Activated T-helper 9 cell treated with anti-CD3 and anti-CD28 coated beads, Interleukin-2, amount 50 U/mL, for 16 hours (primary cell): ENCODE data around the gene ATG10.
A peak's percentile ranks its signal among the peaks of the same experiment; 100 is the strongest.

ENCODE experiments used
- DNase-seq: peaks from one replicate; pipeline ENCODE4 v3.0.0-alpha.2; 2020; ENCODE audit warnings: low read depth

ATG10 gene

DNA sequence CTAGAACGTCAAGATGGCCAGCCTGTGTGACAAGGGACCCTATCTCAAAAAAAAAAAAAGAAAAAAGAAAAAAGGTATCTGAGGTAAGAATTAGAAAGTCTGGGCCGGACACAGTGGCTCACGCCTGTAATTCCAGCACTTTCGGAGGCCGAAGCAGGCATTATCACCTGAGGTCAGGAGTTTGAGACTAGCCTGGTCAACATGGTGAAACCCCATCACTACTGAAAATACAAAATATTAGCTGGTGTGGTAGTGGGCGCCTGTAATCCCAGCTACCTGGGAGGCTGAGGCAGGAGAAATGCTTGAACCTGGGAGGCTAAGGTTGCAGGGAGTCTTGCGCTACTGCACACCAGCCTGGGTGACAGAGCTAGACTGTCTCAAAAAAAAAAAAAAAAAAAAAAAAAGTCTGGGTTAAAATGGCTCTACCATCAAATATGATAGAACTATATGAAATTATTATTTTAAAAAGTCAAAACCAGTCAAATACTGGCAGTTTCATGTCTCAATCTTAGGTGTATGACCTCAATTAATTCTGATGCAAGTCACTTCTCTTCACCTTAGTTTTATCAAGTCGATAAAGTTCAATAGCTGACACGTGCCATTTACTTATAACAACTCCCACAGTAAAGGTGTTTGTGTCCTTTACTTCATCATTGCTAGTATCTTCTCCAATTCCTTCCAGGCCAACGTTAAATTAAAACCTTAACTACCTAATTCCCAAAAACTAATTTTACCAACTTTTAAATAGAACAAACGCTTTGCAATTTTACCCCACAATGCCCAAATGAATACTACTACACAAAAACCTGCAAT is 305.2 kb downstream of the ATG10 start:
- DNase-seq, result no peak

DNA sequence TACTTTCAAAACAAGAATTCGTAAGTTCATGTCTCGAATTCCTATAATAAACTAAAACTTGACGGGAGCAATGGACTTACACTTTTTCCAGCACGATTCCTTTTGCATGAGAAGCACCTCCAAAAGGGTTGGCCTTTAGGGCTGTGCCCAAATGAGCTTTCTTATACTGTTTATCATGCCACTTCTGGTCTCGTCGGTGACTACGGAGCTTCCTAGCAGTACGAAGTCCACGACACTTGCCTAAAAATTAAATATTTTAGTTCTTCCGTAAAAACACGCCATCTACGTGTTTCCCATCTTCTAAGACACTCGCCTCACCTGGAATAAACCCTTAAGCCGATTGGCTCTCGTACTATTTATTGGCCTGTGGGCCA is 305.8 kb downstream of the ATG10 start:
- no peak for DNase-seq

- DNase-seq, result peak; percentile 79
These were observed 306.3 kb downstream of the ATG10 start, which contains the start of gene RPS23 for GRCh38 chr5:82277987-82278710. RPS23 (minus strand) TSS chr5:82278354; CDS start chr5:82278323, 31 bp downstream.

DNA sequence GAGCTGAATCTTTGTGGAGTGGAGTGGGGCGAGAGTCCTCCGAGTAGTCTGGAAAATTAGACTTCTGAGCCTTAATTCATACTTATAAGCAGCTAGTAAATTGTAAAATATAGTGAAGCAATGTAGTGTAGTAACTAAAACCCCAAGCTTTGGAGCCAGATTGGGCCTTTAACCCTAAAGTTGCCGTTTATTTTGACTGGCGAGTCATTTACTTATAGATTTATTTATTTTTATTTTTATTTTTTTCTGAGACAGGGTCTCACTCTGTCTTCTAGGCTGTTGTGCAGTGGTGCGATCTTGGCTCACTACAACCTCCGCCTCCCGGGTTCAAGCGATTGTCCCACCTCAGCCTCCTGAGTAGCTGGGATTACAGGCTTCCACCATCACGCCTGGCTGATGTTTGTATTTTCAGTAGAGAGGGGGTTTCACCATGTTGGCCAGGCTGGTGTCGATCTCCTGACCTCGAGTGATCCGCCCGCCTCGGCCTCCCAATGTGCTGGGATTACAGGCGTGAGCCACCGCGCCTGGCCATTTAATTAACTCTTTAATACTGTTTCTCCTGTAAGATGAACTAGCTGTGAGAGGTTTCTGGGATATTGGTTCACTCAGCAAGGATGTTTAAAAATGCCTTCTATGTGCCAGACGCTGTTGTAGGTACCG is 307.0 kb downstream of the ATG10 start:
- DNase-seq, result no peak

- DNase-seq, result no peak
These were observed 312.1 kb downstream of the ATG10 start for GRCh38 chr5:82283893-82284292.

DNA sequence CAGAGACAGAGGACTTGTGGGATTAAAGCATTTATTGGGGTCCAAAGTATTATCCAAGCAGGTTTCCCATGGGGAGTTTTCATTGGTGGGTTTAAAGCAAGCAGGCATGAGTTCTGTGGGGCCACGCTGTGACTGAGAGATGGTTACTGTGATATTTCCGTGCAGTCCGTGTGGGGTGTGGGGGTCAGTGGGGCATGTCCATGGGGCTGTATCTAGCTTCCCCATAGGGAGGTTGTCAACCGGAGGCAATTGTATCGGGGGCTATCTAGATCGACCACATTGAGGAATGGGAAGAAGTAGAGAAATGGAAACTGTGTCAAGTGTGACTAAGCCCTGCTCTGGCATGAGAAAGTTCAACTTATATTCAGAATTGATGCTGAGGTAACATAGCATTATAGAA is 313.4 kb downstream of the ATG10 start:
- DNase-seq, result no peak

DNA sequence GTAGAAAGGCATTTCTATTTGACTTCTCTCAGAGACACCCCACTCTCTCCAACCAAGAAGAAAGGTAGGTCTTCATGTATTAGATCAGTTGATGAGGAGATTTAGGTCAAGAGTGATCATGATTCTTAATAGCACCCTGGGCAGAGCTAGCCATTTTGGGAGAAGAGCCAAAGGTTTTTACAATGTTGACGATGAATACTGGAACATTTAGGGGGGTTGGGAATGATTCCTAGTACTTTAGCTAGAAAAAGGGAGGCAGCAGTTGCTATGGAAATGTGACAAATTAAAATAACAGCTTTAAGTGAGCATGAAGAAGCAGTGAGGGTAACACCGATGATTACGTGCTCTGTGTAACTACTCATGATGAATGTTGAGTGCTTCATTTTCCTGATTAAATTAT is 315.8 kb downstream of the ATG10 start:
- no peak for DNase-seq

DNA sequence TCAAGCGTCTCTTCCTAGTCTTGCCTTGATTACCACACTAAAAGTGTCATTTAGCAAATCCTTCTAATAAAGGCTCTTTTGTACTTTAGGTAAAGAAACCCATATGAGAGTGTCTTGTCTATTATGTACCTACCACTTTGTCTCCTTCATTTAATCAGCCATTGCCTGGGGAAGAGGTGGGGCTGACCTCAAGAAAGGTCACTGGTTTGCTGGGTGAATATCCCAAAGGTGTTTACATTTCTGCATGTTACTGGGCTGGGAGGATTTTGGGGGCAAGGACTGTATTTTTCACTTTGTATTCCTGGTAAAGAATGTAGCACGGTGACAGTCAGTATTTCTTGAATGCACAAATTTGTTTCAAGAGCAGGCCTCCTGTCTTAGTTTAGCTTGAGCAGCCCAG is 318.2 kb downstream of the ATG10 start:
- no peak for DNase-seq

DNA sequence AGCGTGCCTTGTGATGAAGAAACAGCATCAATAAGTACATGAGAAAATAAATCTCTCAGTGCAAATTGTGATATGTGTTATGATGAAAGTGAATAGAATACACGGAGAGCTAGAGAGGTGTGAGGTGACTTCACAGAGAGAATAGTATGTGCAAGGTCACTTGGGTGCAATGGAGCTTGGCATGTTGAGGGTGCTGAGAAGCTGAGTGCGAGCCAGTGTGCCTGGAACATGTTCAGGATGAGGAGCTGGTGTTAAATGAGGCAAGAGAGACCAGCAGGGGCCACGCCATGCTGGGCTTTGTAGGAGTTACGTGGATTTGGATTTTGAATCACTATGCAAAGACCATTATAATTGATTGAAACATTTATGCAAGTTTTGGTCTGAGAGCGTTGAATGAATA is 319.1 kb downstream of the ATG10 start:
- no peak for DNase-seq

- DNase-seq, result no peak
These were observed 319.6 kb downstream of the ATG10 start for GRCh38 chr5:82291420-82291819.

- no peak for DNase-seq
These were observed 323.3 kb downstream of the ATG10 start for GRCh38 chr5:82295144-82295543.

DNA sequence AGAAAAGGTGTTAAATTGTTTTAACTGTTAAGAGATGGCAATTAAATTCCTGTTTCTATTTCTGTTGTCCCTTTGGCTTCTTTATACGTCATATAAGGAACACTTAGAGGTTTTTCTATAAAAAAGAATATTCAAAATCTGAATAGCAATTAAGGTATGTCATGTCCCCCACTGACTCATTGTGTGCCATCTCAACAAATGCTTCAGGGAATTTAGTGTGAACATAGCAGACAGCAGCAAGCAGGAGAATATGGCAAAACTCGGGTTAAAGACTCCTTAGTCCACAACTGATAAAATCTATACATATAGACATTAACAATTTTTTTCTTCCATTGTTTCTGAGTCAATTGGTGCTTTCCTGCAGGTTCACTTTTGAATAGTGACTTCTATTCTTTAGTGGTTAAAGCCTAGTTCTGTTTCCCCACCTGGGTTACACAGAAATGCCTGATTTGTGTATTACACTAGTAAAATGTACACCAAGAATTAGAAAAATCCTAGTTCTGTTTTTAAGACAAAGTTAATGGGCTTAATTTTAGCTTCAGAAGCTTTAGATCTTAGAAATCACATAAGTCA is 324.2 kb downstream of the ATG10 start:
- no peak for DNase-seq

DNA sequence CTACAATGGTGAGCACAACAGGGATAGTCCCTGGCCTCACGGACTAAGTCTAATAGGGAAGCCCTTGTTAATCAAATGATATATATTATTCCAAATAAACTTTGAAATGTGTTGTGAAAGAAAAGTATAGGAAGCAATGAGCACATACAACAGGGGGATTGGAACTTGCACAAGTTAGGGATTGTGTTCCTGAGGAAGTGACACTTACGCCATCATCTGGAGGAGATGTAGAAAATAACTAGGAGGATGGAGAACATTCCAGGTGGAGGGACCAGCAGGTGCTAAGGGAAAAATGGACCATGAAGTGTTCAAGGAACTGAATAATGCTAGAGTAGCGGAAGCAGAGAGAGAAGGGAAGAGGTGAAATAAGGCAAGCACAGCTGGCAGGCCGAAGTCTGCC is 325.1 kb downstream of the ATG10 start:
- no peak for DNase-seq

- DNase-seq, result no peak
These were observed 325.9 kb downstream of the ATG10 start for GRCh38 chr5:82297711-82298110.

GRCh38 chr5:82298668-82299067 is 326.8 kb downstream of the ATG10 start:
- no peak for DNase-seq

GRCh38 chr5:82301190-82301589 is 329.4 kb downstream of the ATG10 start:
- DNase-seq, result no peak
